HG03469 (cell line): Measurements from ENCODE around the gene FAIM.
"Not testable (repeated sequence)": the region's sequence is repeated elsewhere in the genome, so short reads cannot be mapped to it uniquely, and the experiment has no call there.

ENCODE experiments used
- ATAC-seq: cut with Tn5 transposase; IDR thresholded peaks from one replicate; pipeline ENCODE4 v1.9.1; 2021; ENCODE audit warnings: mild to moderate bottlenecking, moderate library complexity, moderate number of reproducible peaks; ENCODE audit not compliant: unreplicated experiment

FAIM gene

DNA sequence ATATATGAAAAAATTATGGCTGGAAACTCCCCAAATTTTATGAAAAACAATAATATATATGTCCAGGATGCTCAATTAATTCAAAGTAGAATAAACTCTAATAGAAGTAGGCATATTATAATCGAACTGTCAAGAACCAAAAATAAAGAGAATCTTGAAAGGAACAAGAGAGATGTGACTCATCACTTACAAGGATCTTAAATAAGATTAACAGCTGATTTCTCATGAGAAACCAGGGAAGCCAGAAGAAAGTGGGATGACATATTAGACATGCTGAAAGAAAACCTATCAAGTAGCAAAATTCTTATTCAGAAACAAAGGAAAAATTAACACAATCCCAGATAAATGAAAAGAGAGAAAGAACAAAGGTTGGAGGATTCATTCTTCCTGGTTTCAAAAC, 66.8 kb downstream of the FAIM start:
- ATAC-seq: no peak

DNA sequence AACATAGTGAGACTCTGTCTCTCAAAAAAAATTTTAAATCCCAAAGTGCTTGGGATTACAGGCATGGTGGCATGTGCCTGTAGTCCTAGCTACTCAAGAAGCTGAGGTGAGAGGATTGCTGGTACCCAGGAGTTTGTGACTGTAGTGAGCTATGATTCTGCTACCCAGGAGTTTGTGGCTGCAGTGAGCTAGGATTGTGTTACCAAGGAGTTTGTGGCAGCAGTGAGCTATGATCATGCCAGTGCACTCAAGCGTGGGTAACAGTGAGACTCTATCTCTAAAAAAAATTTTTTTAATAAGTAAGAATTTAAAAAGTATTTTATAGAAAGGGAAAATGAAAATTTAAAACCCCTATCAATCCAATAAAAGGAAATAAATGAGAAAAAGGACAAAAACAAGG, 69.5 kb downstream of the FAIM start:
- ATAC-seq: no peak

DNA sequence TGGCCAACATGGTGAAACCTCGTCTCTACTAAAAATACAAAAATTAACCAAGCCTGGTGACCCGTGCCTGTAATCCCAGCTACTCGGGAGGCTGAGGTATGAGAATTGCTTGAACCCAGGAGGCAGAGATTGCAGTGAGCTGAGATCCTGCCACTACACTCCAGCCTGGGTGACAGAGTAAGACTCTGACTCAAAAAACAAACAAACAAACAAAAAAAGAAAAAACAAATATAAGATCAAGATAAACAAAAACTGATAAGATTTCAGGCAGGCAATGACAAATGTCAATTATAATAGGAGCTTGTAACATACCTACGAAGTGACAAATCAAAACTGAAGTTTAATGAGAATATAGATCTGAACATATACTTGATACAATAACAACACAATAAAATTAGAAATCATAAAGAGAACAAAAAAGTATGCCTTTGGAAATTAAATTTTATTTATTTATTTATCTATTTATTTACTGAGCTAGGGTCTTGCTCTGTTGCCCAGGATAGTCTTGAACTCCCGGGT, 70.4 kb downstream of the FAIM start:
- ATAC-seq: no peak

DNA sequence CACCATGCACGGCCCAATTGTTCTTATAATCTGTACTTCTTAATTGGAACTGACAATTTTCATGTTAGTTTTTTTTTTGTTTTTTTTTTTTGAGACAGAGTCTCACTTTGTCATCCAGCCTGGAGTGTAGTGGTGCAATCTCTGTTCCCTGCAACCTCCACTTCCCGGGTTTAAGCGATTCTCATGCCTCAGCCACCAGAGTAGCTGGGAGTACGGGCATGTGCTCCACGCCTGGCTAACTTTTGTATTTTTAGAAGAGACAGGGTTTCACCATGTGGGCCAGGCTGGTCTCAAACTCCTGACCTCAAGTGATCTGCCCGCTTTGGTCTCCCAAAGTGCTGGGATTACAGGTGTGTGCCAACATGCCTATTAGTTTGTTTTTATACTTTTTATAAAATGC, 72.4 kb downstream of the FAIM start:
- not testable (repeated sequence) for ATAC-seq

DNA sequence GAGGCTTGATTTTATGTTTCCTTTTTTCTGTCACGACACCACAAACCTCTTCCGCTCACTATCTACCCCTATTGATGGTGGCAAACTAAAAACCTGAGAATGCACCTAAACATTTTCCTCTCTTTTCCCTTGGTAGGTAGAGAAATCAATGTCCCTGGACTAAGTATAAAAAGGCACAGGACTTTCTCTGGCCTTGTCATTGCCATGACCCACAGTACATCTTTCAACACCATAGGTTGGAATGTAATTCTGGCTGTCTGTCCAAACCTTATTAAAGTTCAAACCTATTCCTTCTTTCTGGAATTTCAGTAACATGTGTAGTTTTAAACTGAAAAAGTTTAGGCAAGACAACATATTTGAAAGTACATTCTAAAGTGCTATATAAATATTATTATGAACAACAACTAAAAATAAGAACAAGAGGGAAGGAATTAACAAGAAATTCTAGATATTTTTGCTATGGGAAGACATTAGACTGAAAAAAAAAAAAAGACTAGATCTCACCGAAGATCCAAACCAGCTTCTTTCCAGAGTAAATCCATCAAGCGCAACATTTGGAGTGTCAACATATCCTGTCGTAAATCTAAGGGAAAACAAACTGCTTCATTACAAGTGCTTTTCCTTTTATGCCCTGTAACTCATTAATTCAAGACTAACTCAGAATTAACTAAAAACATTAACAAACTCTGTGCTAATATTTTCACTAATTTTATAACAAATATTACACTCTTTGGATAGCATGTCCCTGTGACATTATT, 73.1 kb downstream of the FAIM start:
- no peak for ATAC-seq

DNA sequence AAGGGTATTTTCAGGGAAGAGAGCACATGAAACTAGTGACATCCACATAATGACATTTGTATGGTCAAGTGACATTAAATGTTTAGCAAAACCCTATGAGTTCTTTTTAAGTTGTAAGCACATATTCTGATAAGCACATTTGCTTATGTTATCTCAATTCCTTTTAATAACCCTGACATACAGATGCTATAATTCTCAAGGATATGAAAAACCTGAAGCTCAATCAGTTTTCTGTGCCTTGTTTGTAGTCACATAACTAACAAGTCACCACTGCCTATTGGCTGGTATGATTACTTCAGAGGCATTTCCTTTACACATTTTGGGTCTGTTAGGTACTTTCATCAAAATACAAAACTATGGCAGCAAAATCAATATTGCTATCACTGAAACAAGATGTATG, 74.1 kb downstream of the FAIM start:
- ATAC-seq: no peak
